Frontal cortex (tissue), 4 donors: Measurements from ENCODE around the gene POU2F3. TPM values are rescaled to one million over a fixed set of nuclear protein-coding genes. Genes with fewer than 3 reads are reported as not detected.

ENCODE experiments used
- DNase-seq, 2 donors: peaks; one replicate each; pipeline ENCODE4 v3.0.0; 2012; ENCODE audit warnings: low spot score in 2 of 2
- FAIRE-seq: peaks from 2 replicates; lab custom pipeline; 2012; peaks lifted over from hg19 to GRCh38; lab: Jason Lieb, UNC
- total RNA-seq: library from RNA; depleted of rRNA; stranded (reverse); fragments of >200 nt; gene quantifications from one replicate; pipeline ENCODE4 v1.2.3, GENCODE V29; 2014
- donor health status: control.
- donor health status: control.
- donor health status: control.

The POU2F3 gene
- total RNA-seq, 1 donor from 2014 or later = 0.41 TPM

DNA sequence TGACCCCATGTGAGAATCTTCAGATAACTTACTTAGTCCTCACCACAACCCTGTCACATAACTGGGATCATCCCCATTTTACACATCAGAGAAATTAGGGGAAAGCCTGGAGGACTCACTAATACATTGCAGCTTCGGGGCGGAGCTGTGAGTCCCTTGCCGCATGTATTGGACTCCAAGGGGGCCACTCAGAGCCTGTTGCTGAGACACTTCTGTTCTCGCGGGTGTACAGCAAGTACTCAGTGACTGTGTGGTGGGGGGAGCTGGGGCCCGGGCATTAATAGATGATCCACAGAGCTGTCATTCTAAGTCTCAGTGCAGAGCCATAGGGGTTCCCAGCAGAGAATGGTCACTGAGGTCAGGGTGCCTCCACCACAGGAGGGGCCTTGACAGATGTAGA is 15.6 kb upstream of the POU2F3 start:
- no peak for DNase-seq
- no peak for FAIRE-seq

DNA sequence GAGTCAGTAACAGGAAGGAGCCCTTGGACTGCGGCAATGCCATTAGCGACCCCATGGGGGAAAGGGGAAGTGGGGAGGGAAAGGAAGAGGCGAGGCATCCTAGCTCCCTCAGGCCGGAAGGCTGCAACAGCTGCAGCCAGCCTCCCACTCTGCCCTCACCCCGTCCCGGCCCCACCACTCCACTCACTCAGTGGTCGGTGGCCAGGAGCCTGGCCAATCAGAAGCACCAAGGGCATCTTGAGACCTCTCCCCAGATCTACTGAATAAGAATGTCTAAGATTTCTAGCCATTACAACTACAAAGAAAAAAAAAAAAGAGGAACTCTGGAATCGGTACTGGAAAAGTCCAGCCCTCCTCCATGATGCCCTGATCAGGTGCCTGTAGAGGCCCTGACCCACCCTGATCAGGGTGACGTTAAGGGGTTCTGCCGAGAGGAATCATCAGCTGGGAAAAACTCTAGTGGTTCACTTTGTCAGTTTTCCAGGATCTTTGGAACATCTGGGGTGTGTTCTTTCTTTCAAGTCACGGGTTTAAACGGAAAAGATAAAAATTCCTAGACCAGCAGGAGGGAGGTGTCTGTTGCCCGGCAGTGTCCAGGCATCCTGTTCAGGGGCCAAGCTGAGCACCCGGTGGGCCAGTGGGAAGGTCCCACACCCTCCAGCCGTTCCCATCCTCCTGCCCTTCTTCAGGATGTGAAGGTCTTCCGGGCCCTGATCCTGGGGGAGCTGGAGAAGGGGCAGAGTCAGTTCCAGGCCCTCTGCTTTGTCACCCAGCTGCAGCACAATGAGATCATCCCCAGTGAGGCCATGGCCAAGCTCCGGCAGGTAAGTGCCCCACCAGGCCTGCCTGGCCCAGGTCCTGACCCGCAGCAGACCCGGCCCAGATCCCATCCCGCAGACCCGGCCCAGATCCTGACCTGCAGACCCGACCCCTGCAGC is 14.7 kb upstream of the POU2F3 start:
- DNase-seq (no peak), FAIRE-seq (no peak)

DNA sequence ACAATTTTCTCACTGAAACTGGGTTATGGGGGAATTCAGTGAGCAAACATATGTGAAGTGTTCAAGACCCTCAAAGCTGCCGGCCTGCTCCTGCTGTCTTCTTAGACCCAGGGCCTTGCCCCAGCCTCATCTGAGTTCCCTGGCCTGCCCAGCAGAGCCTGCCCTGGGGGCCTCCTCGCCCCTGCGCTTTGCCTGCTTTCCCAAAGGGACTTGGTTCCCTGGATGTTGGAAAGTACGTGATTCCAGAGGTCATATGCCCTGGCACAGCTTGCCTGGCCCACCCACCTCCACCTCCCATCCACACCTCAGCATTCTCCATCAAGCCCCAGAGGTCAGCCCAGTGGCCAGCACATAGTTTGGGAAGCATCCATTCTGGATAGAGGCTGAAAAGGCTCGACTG is 13.7 kb upstream of the POU2F3 start:
- FAIRE-seq (no peak), DNase-seq (no peak)

DNA sequence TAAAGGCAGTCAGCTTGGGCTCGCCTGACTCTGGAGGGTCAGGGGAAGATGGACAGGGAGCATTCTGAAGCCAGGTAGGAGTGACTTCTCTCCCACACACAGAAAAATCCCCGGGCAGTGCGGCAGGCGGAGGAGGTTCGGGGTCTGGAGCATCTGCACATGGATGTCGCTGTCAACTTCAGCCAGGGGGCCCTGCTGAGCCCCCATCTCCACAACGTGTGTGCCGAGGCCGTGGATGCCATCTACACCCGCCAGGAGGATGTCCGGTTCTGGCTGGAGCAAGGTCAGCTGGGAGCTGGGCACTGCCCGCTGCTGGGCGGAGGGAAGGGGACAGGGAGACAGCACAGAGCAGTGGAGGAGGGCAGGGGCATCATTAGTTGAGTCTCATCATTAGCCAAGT is 13.2 kb upstream of the POU2F3 start:
- DNase-seq (no peak), FAIRE-seq (no peak)

DNA sequence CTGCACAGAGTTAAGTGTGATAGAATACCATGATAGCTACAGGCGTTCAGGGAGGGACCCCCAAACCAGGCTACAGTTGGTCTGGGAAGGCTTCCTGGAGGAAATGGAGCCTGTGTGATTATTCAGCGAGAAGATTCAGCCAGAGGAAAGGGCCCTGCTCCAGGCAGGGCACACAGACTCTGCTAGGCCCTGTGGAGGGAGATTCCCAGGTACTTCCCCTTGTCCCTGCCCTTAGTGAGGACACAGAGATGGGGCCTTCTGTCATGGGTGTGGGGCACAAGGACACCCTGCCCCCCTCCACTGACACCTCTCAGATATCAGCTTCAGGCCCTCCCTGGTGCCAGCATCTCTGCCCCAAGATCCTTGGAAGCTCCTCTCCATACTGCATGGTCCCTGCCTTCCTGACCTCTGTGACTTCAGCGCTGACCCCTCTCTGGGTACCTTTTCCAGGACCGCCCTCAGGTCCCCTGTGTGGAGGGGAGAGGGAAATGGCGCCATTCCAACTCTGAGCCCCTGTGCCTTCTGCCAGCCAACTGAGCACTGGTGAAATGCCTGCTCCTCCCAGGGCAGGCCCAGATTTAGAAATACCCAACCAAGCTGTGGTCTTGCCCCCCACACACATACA is 12.6 kb upstream of the POU2F3 start:
- no peak for DNase-seq
- no peak for FAIRE-seq

DNA sequence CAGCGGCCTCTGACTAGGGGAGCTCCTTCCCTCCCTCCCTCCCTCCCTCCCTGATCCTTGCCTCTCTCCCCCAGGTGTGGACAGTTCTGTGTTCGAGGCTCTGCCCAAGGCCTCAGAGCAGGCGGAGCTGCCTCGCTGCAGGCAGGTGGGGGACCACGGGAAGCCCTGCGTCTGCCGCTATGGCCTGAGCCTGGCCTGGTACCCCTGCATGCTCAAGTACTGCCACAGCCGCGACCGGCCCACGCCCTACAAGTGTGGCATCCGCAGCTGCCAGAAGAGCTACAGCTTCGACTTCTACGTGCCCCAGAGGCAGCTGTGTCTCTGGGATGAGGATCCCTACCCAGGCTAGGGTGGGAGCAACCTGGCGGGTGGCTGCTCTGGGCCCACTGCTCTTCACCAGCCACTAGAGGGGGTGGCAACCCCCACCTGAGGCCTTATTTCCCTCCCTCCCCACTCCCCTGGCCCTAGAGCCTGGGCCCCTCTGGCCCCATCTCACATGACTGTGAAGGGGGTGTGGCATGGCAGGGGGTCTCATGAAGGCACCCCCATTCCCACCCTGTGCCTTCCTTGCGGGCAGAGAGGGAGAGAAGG is 11.1 kb upstream of the POU2F3 start:
- no peak for FAIRE-seq
- DNase-seq = no peak

DNA sequence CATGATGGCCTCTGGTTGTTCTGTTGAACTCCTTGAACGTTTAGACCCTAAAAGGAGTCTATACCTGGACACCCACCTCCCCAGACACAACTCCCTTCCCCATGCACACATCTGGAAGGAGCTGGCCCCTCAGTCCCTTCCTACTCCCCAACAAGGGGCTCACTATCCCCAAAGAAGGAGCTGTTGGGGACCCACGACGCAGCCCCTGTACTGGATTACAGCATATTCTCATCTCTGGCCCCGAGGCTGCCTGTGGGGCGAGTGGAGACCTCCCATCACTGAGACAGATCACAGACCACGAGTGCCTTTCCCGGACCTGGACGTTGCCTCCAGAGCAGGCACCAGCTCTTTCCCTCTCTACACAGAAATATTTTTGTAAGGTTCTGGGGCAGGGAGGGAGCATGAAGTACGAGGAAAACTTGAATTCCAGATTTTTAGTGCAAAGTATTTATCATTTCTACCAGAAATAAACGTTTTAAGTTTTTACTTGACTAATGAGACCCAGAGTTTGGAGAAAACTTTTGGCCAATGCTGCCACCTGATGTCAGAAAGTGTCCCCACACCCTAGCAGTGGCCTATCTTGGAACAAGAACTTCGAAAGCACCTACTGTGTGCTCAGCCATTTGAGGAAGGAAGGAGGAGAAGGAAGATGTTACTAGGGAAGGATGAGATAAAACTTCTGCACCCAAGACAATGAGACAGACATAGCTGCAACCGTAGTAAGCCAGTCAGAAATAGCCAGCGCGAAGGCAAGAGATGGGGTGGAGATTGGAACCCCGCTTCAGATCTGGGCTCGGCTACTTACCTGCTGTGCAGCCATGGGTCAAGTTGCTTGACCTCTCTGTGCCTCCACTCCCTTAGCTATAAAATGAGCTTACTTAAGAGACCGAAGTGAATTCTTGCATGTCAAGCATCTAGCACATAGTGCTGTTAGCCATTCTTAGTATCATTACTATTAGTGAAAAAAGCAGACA is 10.2 kb upstream of the POU2F3 start:
- peak in 1 of 2 donors; percentile 69 for DNase-seq
- FAIRE-seq = no peak

DNA sequence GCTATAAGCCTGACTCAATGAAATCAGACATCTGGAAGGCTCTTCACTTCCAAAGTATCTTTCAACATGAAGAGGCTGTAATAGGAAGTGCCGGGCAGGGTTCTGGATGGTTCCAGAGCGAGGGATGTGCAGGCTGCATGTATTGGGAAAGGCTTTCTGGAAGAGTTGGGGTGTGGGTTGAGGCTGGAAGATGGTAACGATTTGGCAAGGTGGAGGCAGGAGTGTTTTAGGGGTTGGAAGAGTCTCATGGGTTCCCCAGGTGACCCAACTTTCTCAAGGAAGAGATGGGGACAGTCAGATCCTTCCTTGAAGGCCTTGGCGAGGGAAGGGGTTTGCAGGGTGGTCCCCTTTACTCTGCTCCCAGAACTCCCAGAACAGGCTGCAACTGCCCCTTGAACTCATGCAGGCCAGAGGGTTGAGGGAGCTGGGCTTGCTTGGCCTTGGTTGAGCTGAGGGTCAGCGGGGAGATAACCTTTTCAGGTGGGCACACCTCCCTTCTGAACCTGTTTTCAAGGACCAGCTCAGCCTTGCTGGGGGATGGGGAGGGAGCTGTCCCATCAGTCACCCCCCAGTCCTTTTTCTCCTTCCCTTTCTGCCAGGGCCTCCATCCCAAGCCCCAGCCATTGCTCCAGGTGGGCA is 9.4 kb upstream of the POU2F3 start:
- DNase-seq (no peak), FAIRE-seq (no peak)

DNA sequence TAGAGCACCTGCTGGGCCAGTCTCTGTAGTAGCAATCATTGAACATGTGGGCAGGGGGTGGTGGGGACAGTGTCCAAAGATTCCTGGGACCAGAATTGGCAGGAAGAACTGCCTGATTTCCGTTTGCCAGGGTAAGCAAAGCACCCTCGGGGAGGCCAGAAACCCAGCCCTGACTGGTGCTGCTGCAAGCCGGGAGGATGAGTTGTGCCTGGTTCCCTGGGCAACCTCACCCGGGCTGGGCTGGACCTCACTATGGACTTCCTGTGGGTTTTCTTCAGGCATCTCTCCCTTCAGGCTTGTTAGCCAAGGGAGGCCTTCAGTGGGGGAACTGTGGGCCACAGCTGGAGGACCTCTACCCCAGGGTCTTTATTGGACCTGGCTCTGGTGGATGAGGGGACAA is 8.0 kb upstream of the POU2F3 start:
- DNase-seq (no peak), FAIRE-seq (no peak)

DNA sequence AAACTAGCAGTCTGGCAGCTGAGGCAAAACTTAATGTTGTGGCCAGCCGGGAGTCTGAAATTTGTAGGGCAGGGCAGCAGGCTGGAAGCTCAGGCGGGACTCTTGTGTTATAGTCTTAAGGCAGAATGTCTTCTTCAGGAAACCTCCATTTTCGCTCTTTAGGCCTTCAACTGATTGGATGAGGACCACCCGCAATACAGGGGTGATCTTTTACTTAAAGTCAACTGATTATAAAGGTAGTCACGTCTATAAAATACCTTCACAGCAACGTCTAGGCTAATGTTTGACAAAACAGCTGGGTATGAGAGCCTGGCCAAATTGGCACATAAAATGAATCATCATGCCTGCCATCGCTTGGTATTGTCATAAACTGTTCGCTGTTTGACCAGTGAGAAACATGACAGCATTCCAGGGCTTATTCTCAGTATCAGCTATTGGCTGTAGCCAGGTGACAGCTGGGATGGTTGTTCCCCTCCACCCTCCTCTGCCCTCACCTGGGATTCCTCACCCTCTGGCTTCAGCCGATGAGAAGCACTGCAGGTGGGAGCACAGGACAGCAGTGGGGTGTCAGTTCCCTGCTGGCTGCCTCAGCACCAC is 6.6 kb upstream of the POU2F3 start:
- FAIRE-seq = no peak
- no peak for DNase-seq

DNA sequence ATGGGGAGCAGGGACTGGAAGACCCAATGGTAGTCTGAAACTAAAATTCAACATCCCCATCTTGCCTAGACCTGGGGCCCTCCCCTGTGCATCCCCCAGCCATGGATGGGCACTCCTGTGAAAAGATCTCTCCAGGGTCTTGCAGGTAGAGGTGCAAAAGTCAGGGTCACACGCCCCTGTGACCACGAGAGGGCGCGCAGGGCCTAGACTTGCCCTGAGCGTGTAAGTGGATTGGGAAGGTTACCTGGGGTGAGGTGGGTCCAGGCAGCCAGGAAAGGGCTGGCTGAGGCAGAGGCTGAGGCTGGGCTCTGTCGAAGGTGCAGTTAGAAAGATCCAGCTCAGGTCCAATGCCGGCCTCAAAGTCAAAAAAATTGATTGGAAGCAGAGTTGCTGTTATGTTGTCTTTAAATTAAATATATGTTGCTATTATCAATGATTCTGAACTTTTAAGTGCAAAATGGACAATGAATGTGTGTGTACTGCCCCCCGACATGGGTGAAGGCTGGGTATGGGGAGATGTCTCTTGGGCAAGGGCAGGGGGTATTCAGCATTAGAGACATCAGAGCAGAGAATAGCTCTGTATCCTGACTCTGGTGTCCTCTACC is 4.8 kb upstream of the POU2F3 start:
- DNase-seq (no peak), FAIRE-seq (no peak)

DNA sequence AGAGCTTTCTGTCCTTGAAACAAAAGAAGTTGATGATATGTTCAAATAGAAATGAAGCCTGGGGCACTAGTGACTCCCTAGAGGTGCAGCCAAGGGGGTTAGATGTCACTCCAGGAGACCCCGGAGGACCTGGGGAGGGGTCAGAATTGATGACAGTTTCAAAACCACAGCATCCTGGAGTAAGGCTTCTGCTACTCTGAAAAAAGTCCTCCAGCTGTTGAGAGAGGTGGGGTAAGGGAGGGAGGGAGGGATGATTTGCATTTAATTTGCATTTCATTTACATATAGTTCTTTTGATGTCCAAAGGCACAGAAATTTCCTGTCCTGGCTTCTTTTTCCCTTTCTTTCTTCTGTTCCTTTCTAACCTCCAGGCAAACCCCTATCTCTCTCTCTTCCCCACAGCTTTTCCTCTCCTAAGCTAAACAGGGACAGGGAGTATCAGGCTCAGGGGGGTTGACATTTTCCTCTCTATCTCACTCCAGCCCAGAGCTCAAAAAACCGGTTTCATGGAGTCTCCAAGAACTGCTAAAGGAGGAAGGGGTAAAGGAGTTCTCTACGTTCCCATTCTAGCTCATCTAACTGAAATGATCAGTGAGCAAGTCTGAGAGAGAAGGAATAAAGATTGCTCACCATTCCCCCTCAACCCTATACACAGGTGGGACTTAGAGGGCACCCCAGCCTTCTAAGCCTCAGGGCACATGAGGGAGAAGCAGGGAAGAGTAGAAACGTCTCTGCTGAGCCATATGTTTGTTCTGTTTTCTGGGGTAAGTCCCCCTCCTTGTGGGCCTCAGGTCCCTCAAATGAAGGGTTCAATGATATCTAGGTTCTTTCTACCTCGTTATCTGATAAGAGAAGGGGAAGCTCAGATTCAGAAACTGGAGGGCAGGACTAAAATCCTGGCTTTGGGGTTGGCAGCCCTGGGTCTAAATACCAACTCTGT is 3.5 kb upstream of the POU2F3 start:
- FAIRE-seq (no peak), DNase-seq (no peak)

DNA sequence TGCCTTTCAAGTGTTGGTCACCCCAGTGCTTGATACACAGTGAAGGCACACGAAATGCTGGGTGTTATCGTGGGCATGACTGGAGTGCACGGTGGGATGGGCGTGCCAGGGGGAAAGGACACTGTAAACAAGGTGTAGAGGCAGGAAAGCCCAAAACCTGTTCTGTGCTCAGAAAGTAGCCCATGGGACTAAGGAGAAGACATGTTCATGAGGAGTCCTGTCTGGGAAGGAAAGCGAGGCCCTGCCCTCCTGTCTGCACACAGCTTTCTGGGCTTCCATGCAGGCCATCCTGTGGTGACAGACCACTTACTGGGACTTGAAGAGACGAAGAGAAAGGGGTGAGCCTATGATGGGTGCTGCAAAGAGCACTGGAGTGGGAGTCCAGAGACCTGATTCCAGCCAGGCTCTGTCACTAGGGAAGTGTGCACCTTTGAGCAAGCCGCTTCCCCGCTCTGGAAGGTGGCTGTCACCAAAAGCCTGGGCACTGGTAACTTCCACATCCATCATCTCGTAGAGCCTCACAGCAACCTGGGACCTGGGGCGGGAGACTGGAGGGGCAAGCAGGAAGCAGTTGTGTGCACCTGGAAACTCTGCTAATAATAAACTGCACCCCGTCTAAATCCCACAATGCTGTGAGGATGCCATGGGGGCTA is 846 bp upstream of the POU2F3 start:
- DNase-seq (no peak), FAIRE-seq (no peak)

DNA sequence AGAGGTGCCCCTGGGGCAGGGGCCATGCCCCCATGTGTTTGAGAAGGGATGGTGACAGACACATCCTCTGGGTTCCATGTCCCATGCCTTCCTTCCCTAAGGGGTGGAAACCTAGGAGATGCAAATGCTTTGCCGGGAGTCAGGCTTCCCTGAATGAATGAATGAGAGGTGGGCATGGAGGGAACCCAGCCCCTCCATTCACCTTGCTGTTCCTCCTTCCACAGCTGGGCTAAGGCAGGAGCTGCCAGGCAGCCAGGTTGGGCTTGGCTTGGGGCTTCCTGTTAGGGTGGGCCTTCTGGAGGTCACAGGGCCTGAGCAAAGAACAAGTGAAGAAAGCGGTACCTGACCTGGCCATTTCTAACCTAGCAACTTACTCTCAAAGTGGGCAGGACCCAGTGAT is 926 bp downstream of the POU2F3 start:
- DNase-seq (no peak), FAIRE-seq (no peak)

DNA sequence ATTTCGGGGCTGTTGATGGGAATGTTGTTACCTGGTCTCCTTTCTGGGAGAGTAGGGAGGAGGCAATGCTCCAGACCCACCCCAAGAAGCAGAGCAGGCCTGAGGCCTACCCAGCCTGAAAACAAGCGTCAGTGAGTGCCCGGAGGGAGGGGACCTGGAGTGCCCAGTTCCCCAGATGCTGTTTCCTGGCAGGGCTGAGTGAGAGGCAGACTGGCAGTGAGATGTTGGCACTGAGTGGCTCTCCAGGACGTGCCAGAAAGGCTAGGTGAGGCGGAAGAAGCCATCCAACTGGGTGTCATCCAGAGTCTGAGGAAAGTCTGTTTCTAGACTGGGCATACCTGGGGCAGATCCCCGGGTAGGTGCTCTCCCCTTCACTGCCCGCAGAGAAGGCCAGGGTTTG is 1.3 kb downstream of the POU2F3 start:
- no peak for DNase-seq
- FAIRE-seq = no peak

DNA sequence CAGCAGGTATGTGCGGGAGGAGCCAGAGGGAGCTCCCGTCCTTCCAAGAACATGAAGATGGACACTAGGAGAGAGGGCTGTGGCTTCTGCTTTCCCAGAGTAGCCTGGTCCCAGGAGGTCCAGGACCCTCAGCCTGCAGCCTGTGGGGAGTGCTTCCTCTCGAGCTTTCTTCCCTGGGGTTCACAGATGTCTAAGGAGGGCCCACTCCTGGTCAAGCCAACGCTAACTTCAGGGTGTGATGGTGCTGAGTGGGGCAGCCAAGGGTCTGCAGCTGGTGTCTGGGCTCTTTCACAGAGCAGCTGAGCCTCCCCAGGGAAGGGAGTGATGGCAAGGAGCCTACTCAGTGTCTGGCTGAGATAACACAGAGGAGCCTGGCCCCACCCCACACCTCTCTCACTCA is 3.3 kb downstream of the POU2F3 start:
- FAIRE-seq (no peak), DNase-seq (no peak)
